GM12872 (cell line): Measurements from ENCODE around the gene ATOH7.

Experiments used
- TF ChIP-seq, protein P1 (sequence below): IDR thresholded peaks from 3 replicates; pipeline ENCODE4 v1.5.1; 2011; ENCODE audit warnings: low read depth, mild to moderate bottlenecking, low read length, moderate library complexity; ENCODE audit not compliant: insufficient read depth

Gene ATOH7

DNA sequence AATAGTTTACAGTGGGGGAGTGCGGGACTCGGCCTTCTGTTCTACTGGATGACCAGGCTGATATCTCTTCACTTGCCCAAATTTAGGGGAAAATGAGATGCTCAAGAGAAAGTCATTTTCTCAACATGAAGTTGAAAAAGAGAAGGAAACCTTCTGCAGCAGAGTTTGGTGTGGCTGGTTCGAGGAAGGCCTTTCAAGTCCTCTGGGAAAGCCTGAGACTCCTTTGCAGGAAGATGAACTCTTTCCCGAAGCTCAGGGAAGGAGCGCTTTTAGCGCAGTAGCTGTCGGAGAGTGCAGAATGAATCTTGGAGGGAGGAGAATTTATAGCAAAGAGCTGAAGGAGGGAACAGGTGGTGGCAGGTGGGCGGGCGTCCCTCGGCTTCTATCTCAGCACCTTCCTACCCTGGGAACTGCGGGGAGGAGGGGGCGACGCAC, at the start of gene ATOH7:
Gene ATOH7, minus strand, starts transcription at position 297 of the 435 bp plus-strand sequence. CDS start 436 bp downstream, outside the sequence.
- TF ChIP-seq, protein P1, sequence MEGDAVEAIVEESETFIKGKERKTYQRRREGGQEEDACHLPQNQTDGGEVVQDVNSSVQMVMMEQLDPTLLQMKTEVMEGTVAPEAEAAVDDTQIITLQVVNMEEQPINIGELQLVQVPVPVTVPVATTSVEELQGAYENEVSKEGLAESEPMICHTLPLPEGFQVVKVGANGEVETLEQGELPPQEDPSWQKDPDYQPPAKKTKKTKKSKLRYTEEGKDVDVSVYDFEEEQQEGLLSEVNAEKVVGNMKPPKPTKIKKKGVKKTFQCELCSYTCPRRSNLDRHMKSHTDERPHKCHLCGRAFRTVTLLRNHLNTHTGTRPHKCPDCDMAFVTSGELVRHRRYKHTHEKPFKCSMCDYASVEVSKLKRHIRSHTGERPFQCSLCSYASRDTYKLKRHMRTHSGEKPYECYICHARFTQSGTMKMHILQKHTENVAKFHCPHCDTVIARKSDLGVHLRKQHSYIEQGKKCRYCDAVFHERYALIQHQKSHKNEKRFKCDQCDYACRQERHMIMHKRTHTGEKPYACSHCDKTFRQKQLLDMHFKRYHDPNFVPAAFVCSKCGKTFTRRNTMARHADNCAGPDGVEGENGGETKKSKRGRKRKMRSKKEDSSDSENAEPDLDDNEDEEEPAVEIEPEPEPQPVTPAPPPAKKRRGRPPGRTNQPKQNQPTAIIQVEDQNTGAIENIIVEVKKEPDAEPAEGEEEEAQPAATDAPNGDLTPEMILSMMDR = no peak

DNA sequence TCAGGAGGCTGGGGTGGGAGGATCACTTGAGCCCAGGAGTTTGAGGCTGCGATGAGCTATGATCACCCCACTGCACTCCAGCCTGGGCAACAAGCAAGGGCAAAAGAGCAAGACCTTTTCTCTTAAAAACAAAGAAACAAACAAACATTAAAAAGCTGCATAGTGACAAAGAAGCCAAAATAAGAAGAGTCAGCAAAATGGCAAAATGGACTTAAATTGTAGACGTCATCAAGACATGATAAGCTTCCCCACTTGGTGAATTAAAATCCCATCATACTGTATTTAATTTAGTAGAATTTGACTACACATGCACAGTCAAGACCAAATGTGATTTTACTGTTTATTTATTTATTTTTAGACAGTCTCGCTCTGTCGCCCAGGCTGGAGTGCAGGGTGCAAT, 48.8 kb upstream of the ATOH7 start:
- TF ChIP-seq, protein P1 = no peak

- TF ChIP-seq, protein P1 = no peak
Observed at GRCh38 chr10:68276224-68276623, 44.3 kb upstream of the ATOH7 start.

DNA sequence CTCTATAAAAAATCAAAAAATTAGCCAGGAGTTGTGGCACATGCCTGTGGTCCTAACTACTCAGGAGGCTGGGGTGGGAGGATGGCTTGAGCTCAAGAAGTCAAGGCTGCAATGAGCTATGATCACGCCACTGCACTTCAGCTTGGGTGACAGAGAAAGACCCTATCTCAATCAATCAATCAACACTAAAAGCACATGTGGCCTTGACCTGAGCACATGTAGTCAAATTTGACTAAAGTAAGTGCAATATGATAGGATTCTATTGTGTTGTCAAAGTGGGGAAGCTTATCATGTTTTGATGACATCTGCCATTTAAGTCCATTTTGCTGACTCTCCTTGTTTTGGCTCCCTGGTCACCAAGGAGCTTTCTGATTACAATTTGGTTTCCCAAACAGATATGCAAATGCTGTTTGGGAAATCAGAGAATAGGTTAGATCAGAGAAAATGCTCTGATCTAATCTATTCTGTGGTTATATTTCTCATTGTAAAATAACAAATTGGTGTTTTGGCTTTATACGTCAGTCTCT, 43.8 kb upstream of the ATOH7 start:
- TF ChIP-seq, protein P1 = no peak

- TF ChIP-seq, protein P1 = no peak
Observed at GRCh38 chr10:68272833-68273232, 40.9 kb upstream of the ATOH7 start.

- TF ChIP-seq, protein P1 = no peak
Observed at GRCh38 chr10:68271196-68271882, 39.4 kb upstream of the ATOH7 start.

DNA sequence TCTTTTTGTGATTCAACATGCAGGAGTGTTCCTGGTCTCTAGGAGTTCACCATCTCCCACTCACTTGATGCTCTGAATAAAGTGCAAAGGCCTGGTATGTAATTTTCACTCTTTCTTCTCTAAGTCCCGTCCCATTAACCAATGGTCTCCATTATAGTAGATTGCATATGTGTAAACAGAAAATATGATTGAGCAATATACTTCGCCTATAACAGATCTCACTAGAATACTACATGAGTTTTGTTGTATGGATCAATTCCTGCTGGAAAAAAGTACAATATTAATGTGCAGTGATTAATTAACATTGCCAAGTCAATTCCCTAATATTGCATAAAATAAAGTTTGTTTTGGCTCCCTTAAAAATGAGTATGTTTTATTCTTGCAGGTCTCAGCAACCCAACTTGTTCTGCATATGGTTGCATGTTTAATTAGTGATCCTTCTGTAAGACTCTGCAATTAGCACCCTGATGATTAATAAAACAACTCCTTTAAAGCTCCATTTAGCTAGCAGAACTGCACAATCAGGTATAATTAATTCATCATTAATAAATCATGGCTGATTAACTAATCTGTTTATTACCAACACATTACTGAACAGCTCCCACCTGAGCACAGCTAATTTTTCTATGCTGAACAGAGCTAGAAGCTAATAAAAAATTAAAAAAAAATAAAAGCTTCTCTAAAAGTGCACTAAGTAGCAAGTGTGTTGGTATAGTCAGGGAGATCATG, 37.8 kb upstream of the ATOH7 start:
- TF ChIP-seq, protein P1 = no peak
